Anterior cingulate cortex (tissue), 58 donors: ENCODE measurements around the gene PDIA5.

ENCODE experiments used
- DNase-seq, 58 donors: peaks; one replicate each; lab custom pipeline; 2025; lab: John Stamatoyannopoulos, UW

The PDIA5 gene

GRCh38 chr3:123039178-123039577 lies 27.6 kb upstream of the PDIA5 start:
- no peak for DNase-seq

GRCh38 chr3:123042413-123042812 lies 24.4 kb upstream of the PDIA5 start:
- peak in 4 of 58 donors; percentile 3 to 34 (median 17) for DNase-seq

GRCh38 chr3:123044981-123045763 lies 21.7 kb upstream of the PDIA5 start:
- no peak for DNase-seq

- no peak for DNase-seq
These were observed 20.4 kb upstream of the PDIA5 start for GRCh38 chr3:123046262-123047061.

GRCh38 chr3:123047062-123047319 lies 19.8 kb upstream of the PDIA5 start:
- no peak for DNase-seq

GRCh38 chr3:123048480-123049237 lies 18.2 kb upstream of the PDIA5 start:
- DNase-seq, result no peak

- no peak for DNase-seq
These were observed 16.2 kb upstream of the PDIA5 start for GRCh38 chr3:123050666-123051065.

- DNase-seq, result no peak
These were observed 13.7 kb upstream of the PDIA5 start for GRCh38 chr3:123053107-123053506.

- peak in 1 of 58 donors; percentile 2 for DNase-seq
These were observed 12.6 kb upstream of the PDIA5 start for GRCh38 chr3:123054109-123054778.

GRCh38 chr3:123054931-123055330 lies 11.9 kb upstream of the PDIA5 start:
- no peak for DNase-seq

- no peak for DNase-seq
These were observed 11.5 kb upstream of the PDIA5 start for GRCh38 chr3:123055352-123055751.

- DNase-seq, result no peak
These were observed 8.3 kb upstream of the PDIA5 start for GRCh38 chr3:123058505-123058904.

- DNase-seq, result no peak
These were observed 6.8 kb upstream of the PDIA5 start for GRCh38 chr3:123060054-123060453.

GRCh38 chr3:123061856-123062255 lies 5.0 kb upstream of the PDIA5 start:
- no peak for DNase-seq

- DNase-seq, result no peak
These were observed 3.8 kb upstream of the PDIA5 start for GRCh38 chr3:123063034-123063433.

GRCh38 chr3:123064506-123064905 lies 2.3 kb upstream of the PDIA5 start:
- DNase-seq, result no peak

GRCh38 chr3:123064914-123065313 lies 1.9 kb upstream of the PDIA5 start:
- no peak for DNase-seq

GRCh38 chr3:123066599-123066895 lies 278 bp upstream of the PDIA5 start:
- no peak for DNase-seq

- DNase-seq, result no peak
These were observed 1.1 kb downstream of the PDIA5 start for GRCh38 chr3:123067689-123068600.
